EH (cell line): ENCODE results near the gene OR8S1.

Experiments used
- DNase-seq: peaks from one replicate; pipeline ENCODE4 v3.0.0-alpha.2; 2015; ENCODE audit warnings: low read depth

OR8S1 gene

DNA sequence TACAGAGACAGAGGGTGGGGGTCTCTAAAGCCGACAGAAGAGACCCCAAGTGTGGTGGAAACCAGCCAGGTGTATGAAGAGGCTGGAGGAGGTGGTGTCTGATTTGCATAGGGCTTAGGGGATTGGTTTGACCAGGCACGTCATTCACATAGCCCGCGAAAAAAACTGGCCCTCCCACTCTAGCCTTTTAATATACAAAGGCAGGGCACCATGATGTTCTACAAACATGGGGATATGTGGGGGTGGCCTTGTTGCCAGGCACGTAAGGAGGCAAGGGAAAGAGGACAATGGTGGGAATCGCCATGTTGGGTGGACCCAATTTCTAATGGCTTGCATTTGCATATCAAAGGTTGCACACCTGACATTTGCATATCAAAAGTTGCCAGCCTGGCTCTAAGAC lies 31.2 kb downstream of the OR8S1 start:
- no peak for DNase-seq

DNA sequence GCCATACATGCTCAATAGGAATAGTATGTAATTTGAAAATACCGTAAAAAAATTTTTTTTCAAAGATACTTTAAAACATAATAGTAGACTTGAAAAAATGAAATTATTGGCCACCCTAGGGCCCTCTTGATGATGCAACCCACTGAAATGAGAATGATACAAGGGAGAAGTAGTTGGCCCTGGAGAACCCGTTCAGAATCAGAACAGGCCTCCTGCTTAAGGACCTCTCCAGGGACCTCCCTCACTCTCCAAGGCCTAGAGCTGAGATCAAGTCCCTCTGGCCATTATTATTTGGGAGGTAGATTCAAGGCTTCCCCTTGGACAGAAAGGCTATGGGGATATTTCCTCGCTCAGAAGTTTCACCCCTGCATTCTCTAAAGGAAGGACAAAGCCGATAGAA lies 32.5 kb downstream of the OR8S1 start:
- no peak for DNase-seq

DNA sequence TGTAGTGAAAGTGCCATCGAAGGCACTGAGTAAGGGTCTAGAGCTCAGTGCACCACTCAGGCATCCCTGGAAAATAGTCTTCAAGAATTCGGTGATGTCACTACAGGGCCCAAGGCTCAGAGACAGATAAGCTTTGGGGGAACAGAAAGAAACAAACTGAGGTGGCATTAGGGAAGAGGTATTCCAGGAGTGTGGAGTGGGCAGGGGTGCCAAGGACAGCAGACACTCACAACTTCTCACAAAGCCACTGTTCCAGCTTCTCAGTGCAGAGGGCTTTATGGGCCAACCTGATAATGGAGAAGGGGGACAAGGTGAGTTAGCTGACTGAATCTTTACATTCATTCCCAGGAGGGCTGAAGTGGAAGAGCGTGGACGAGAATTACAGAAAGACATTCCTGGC lies 42.3 kb downstream of the OR8S1 start:
- no peak for DNase-seq

GRCh38 chr12:48569946-48570345 lies 44.5 kb downstream of the OR8S1 start, which contains the start of gene LALBA:
Gene LALBA, minus strand, starts transcription at chr12:48570046. Its CDS starts 26 bp downstream, at chr12:48570020.
- DNase-seq: no peak

GRCh38 chr12:48572326-48572725 lies 46.9 kb downstream of the OR8S1 start:
- DNase-seq: no peak
